Daoy (cell line): ENCODE results near the gene SLC43A2. TPM values are rescaled to one million over a fixed set of nuclear protein-coding genes. Genes with fewer than 3 reads are reported as not detected.

Experiments
- DNase-seq: peaks from one replicate; pipeline ENCODE4 v3.0.0-alpha.2; 2015; ENCODE audit warnings: low read depth
- total RNA-seq: library from RNA; depleted of rRNA; stranded (reverse); fragments of >200 nt; shearing (Covaris generic); gene quantifications from 2 replicates; pipeline ENCODE4 v1.2.3, GENCODE V29; 2014

The SLC43A2 gene
- total RNA-seq, 1 experiment from 2014 or later, result 11.5 TPM

DNA sequence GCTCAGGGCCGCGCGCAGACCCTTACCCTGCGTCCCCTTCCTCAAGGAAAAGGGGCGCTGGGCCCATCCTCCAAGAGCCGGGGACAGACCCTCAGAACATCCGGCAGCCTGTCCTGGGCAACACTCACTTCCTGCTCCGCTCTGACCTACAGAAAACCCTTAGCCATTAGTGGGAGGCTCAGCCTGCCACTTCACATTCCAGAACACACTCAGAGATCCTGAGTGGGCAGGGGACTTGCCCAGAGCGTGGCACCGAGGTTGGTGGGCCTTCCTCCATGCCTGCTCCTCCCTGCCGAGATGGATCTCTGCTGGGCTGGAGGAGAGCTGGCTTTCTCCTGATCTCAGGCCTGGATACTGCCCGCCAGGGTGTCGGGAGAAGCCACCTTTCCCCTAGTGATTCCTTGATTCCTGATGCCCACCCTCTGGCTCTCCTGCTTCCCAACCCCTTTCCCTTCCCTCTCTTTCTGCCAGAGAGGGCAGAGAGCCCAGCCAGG lies 15.4 kb upstream of the SLC43A2 start:
- DNase-seq, result peak; percentile 67

DNA sequence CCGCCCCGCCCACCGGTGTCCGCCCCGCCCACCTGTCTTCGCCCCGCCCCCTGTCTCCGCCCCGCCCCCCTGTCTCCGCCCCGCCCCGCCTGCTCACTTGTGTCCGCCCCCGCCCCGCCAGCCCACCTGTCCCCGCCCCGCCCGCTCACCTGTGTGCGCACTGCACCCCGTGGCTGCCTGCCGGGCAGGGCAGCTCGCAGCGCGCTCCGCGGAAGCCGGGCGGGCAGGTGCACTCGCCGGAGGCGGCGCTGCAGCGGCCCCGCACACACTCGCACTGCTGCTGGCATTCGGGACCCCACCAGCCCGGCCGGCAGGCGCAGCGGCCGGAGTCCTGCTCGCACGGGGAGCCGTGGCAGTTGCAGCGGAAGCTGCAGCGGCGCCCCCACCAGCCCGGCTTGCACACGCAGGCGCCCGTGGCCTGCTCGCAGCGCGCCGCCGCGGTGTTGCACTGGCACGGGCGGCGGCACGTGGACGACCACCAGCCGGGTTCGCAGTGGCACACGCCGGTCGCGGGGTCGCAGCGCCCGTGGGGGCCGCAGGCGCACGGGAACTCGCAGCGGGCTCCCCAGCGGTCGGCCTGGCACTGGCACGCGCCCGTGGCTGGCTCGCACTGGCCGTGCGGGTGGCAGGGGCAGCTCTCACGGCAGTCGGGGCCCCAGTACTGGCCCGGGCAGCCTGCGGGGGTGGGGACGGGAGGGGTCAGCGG lies 14.8 kb upstream of the SLC43A2 start:
- DNase-seq, result peak; percentile 64

DNA sequence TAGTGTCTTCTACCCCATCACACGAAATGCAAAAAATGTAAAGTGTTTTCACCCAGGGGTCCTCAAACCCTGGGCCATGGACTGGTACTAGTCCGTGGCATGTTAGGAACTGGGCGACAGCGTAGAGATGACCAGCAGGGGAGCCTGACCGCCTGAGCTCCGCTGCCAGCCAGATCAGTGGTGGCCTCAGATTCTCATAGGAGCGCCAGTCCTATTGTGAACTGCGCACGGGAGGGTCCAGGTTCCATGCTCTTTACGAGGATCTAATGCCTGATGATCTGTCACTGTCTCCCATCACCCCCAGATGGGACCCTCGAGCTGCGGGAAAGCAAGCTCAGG lies 12.4 kb upstream of the SLC43A2 start:
- DNase-seq, result no peak

DNA sequence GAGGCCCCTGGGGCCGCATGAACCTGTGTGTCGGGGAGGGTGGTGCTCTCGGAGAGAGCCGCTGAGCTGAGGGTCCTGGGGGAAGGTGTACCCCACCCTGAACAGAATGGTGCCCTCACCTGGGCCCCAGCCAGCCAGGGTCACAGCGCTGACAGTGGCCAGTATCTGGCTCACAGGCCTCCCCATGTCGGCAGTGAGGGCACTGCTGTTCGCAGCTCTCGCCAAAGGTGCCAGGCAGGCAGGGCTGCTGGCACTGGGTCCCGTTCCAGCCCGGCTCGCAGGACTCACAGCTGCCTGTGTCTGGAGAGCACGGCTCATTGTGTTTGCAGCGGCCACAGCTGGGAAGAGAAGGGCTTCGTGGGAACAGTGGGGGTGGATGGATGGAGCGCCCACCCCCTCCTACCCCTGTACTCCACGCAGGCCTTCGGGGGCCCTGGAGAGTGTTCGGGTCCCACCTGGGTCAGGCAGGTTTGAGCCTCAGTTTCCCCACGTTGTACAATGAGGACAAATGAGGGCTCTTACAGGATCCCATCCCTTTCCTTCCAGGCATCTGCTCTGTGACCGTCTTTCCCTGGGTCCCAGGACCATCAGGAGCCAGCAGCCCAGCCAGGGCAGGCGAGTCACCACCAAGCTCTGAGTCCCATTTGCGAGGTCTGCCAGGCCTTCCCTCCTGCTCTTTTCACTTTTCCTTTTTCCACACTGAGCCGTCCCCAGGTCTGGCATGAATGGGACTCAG lies 11.9 kb upstream of the SLC43A2 start:
- no peak for DNase-seq

DNA sequence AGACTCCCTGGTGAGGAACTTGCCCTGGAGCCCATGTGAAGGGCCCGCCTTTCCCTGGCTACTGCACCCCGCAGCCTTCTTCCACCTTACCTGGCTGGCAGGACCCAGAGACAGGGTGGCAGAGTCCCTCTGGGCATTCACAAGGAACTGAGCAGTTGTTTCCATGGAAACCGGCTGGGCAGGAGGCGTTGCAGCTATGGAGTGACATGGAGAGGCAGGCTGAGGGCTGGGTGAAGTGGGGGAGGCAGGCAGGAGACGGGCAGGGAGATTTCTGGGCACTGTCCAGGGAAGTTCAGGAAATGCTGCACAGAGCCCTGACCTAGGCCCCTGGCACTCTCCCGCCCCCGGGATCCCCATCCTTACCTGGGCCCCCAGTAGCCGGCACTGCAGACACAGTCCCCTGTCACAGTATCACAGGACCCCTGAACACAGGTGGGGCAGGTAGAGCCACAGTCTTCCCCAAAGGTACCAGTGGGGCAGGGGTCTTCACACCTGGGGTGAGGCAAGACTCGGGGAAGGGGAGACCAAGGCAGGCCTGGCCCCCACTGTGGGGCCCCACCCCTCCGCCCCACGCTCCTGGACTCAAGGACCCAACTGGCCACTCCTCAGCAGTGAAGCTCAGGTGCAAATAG lies 11.0 kb upstream of the SLC43A2 start:
- no peak for DNase-seq

DNA sequence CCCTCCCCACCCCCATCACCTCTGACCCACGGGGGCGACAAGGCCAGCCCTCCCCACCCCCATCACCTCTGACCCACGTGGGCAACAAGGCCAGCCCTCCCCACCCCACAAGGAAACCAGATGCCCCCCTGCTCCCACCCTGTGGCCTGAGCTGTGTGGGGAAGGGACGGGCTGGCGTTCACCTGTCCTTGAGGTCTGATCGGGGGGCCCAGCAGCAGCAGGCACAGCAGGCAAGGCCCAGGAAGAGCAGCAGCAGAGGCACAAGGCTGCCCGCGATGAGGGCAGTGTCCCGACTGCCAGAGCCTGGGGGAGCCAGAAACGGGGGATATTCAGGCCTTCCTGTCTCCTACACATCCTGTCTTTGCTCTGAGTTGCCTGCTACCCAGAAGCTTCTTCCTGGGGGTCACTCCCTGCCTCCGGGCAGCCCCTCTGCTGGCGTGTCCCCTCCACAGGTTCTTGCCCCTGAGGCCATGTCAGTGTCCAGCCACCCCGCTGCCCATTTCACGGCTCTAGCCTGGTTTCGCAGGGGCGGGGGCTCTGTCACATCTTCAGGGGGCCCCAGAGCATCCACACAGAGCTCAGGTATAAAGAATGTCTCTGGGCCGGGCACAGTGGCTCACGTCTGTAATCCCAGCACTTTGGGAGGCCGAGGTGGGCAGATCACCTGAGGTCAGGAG lies 10.1 kb upstream of the SLC43A2 start:
- no peak for DNase-seq

DNA sequence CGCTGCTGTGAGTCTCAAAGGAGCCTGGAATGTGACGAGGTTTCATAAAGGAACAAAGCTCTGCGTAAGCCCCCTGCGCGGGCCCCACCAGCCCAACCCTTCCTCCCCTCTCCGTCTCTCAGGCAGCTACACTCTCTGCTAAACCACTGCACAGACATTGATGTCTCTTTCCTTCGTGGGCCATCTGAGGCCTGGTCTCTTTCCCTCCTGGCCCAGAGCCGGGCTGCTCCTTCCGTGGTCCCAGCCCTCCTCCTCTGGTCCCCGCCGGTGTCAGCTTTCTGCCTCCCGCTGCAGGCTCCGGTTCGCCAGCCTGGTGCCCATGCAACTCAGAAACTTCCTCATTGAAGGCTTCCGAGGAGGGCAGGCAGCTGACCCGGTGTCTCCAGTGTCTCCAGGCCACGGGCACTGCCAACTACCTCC lies 9.5 kb upstream of the SLC43A2 start:
- no peak for DNase-seq

DNA sequence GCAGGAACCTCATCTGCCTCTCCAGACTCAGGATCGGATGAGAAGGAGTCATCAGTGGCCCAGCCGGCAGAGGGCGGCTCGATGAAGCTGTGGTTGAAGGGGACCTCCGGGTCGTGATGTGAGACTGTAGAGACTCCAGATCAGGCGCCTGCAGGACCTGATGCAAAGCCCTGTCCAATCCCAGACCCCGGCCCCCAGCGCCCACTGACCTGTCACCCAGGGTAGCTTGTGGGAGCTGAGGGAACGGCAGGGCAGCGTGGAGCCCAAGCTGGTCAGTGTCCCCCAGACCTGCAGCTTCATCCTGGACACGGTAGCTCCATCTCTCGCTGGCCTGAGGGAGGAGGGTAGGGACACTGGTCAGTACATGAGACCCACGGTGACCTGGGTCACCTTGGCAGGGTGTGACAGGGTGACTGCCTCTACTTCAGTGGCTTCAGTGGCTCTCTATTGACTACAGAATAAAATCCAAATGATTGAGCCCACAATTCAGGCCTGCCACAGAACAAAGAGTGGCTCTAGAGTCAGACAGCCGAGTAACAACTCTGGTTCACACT lies 8.2 kb upstream of the SLC43A2 start:
- no peak for DNase-seq

DNA sequence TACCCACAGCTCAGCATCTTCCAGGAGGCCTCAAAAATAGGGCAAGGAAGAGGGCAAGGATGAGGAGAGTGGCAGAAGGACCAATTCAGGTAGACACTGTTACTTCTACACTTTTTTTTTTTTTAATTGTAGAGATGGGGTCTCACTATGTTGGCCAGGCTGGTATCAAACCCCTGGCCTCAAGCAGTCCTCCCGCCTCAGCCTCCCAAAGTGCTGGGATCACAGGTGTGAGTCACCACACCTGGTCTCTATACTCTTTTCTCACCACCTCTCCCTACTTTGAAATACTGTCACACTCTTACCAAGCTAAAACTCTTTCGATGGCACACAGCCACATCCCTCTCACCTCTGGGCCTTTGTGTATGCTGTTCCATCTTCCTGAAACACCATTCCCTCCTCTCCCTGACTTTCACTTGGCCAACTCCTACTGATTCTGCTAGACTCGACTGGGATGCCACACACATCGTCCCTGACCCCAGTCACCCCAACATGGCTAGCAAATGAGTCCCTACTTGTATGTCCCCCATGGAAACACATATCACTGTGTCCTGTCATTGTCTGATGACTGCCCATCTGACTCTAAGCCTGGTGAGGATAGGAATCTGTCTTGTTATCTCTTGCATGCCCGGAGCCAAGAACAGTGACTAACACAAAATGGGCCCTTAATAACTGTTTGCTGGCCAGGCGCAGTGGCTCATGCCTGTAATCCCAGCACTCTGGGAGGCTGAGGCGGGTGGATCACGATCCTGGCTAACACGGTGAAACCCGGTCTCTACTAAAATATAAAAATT lies 7.2 kb upstream of the SLC43A2 start:
- no peak for DNase-seq

DNA sequence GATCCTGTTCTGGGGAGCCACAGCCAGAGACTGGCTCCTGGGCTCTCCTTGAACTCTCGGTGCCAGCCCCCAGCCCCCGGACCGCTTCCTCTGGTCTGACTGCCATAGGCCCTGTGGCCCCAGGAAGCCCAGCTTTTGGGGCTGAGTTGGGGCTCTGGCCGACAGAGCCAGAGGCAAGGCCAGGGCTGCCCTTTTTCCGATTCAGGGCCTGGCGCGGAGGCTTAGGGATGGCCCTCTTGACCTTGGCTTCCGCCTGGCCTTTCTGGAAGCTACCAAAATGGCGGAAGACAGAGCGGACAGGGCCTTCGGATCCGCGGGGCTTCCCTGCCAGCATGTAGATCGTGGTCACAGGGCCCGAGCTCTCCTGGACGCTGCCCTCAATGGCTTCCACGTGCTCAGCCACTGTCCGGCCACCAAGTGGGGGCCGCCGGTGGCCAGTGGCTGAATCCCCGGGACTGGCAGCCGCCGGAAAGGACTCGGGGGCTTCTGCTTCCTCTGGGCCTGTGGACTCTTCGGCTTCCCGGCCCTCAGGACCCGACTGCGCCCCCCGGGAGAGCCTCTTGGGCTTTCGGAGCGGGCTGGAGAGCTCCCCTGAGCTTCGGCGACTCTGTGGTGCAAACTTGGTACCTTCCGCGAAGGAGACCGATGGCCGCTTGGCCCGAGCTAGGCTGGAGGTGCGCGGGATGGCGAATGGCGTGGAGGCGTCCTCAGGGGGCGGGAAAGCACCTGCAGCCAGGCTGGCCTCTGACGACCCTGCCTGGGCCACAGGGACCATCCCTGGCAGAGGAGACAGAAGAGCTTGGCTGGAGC lies 6.4 kb upstream of the SLC43A2 start:
- no peak for DNase-seq

DNA sequence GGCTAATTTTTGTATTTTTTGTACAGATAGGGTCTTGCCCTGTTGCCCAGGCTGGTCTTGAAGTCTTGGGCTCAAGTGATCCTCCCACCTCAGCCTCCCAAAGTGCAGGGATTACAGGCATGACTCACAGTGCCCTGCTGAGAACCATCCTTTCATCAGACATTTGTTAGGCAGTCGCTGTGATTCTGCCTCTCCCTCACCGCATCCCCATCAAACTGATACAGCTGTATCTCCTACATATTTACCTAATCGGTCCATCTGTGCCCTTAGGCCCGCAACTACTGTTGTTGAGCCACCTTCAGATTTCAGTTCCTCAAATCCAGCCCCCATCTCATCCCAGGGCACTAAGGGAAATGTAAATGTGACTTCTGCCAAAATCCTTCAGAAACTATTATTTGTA lies 2.0 kb upstream of the SLC43A2 start:
- peak; percentile 56 for DNase-seq

DNA sequence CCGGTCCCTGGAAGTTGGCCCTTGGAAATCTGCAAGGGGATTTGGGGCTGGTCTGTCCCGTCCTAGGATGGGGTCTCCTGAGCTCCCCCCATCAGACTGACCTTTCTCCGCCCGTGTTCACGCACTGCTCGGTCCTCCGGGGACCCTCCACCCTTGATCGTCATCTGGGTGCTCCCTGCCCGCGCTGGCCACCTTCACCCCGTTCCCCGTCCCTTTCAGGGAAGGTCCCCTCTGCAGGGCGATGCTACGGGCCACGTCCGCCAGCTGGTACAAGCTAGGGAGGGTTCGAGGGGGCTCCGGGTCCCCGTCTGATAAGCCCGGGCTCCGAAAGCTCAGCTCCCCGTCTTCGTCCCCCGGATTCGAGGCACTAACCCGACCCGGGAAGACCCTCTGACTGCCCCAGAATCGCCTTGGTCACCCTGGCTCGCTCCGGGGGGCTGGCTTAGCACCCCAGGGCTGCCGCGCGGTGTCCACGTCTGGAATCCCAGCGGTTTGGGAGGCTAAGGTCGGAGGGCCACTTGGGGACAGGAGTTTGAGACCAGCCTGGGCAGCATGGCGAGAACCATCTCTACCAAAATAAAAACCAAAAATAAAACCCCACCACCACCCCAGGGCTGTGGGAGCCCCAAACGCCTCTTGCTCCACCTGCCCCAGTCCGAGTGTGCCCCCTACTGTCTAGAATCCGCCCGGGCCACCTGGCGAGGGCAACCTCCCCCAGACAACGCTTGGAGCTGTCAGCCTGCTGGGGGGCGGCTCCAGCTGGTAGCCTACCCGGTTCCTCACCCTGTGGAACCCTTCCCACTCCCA lies 1.1 kb upstream of the SLC43A2 start:
- DNase-seq, result peak; percentile 76

DNA sequence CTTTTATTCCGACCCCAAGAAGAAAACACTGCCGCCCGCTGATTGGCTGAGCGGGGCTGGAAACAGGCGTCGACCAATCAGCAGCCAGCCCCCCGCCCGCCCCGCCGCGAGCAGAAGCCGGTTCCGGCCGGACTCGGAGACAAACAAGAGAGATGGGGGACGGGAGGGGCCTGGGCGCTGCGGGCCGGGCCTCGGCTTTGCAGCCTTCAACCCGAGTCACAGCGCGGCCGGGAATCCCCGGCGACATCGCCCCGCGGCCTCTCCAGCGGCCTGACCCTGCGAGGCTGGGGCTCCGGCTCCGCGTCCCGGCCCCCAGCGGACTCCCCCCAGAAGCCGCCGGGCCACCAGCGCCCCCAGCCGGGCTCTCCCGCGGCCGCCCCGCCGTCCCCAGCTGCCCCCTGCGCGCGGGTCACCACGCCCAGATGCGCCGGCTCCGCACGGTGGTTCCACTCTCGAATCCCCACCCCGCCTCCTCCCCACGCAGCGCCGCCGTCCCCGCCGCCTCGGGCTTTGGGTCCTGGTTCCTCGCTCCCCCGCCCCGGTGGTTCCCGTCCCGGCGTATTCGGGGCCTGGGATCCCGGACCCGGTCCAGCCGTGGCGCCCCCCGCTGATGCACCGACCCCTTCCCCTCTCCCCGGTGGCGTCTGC lies 346 bp upstream of the SLC43A2 start:
- DNase-seq, result peak; percentile 98

DNA sequence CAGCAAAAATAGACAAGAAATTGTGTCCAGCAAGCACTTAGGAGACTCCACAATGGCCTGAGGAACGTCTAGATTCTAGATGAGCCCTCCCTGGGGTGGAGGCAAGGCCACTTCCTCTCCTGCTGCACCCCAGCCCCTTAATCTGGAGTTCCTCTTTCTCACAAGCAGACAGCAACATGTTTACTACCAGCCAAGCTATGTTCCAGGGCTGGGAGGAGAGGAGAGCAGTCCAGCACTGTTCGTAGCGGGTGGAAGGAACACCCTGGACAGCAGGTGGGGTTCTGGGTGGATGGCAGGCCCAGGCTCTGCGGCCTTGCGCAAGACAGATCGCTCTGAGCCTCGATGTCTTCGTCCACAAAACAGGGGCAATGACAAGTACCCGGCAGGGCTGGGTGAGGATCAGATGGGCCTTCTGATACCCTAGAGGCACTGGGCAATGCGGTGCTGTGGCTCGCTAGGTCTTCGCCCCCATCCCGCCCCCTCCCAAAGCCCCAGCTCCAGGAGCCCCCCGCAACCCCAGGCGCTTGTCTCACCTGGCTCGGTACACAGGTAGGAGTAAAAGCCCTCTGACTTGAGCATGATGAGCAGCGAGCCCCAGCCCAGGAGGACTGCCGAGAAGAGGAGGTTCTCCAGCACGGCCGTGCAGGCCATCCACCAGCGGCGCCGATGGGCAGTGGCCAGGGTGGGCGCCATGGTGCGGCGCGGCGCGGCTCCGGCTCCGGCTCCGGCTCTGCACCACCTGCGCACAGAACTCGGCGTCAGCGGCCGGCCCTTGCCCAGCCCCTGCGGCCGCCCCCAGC lies 1.3 kb downstream of the SLC43A2 start:
- no peak for DNase-seq

DNA sequence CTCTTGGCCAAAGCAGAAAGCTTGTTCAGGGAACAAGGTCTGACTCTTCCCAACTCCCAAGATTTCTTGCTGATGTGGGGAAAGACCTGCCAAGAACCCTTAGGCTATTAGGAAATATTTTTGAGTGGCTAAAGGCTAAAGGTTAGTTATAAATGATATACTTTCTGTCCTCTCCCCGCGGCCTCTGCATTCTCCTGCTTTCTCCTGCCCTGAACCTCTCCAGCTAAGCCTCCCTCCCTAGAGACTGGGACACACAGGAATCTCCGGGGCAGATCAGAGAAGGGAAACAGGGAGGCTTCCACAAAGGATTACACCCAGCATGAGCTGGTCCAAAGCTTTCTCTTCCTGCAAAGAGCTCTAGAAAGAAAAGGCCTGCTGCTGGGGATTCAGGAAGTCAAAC lies 2.3 kb downstream of the SLC43A2 start:
- no peak for DNase-seq

DNA sequence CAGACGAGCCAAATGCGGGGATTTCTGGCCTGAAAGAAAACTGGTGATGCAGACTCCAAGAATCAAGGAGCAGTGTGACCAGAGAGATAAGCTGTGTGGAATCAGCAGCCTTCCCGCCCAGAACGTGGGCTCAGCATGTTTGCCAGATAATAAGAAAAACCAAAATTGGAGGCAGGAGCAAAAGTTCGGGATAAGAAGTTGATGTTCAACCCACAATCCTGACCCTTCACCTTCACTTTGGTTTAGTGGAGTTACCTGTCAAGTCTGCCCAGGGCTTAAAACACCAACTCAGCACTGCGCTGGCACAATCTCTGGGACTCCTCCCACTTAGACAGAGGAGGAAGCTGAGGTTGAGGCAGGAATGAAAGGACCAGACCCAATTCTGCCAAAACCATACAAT lies 3.1 kb downstream of the SLC43A2 start:
- DNase-seq, result no peak

DNA sequence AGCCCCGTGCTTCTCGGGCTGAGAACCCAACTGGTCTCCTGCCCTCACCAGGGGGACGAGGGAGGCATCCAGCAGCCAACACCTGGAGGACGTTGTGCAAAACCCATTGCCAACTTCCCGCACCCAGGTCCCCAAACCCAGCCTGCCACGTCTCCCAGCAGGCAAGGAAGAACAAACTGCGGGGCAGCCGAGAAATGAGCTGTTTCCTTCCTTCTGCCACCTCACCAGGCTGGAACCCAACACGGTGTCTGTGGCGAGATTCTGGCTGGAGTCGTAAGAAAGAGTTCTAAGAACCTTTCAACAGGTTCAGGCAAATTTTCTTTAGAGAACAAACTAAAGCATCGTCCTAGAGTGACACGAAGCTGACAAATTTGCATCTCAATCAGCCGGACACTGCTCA lies 3.6 kb downstream of the SLC43A2 start:
- DNase-seq, result no peak

DNA sequence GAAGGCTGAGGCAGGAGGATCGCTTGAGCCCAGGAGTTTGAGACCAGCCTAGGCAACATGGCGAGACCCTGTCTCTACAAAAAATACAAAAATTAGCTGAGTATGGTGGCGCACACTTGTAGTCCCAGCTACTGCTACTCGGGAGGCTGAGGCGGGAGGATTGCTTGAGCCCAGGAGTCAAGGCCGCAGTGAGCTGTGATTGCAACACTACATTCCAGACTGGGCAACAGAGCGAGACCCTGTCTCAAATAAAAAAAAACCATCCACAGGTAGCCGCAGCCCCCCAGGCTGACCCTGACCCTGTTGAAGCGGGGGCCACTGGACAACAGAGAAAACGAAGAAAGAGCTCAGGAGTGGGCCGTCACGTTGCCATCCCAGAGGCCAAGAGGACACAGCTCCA lies 4.0 kb downstream of the SLC43A2 start:
- DNase-seq, result no peak
